T-helper 2 cell treated with Interferon-gamma antibody and Interleukin-4, amounts not matched to agents 100 ng/mL and 5 ng/mL, for 36 hours (primary cell): ENCODE results near the gene TOB2. TPM values are rescaled to one million over a fixed set of nuclear protein-coding genes. Genes with fewer than 3 reads are reported as not detected.

Source experiments
- intact Hi-C: fragments of 100-400 bp; cut with micrococcal nuclease; formaldehyde crosslinking; loops from one replicate; pipeline ENCODE4 v1.15.1; 2023
- total RNA-seq: library from RNA; stranded (reverse); gene quantifications from 2 replicates; pipeline ENCODE4 v1.2.3, GENCODE V29; 2022

Gene TOB2
- 30.8 and 32.7 TPM in 2 replicates for total RNA-seq

DNA sequence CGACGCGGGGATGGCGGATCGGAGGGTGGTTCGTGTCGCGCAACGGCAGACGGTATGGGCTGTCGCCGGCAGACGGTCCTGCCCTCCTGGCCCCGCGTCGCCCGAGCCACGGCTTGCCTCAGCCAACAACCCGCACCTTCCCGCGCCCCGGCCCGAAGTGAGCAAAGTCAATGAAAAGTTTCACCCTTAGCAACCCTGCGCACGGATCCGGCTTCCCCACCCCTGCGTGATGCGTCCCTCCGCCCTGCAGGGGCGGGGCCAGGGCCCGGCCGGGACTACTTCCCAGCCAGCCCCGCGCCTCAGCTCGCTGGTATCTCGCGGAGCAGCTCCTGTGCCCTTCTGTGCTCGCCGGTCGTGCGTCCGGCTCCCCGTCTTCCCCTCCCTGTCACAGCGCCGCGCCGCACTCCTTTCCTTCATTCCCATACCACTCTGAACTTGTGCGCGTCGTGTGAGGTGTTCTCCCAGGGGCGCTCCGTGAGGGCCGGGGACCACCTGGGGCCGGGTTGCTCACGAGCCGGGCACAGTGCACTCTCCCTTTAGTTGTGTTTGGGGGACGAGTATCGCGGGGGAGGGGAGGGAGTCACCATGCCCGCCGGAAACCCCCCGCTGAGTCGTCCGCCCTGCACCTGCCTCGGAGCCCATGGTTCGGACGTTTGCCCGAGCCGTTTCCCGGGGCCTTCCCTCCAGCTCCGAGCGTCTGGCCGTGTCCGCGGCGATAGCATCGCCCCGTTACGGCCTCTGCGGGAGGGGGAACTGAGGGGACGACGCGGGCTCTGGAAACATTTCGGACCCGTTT lies at the start of gene TOB2:
TSS of gene TOB2 (minus strand) at position 163 of the 796 bp plus-strand sequence. CDS start 9,456 bp downstream, outside the sequence.
- intact Hi-C loops, result loop anchor here (10.0 kb wide), 2 partner anchors 592 to 812 kb away; partner anchors contain the start of genes MRTFA, ST13 and XPNPEP3

- intact Hi-C loops, result no loop called here
These were observed 44.9 kb upstream of the TOB2 start for GRCh38 chr22:41491374-41492100.

- intact Hi-C loops, result no loop called here
These were observed 42.2 kb upstream of the TOB2 start for GRCh38 chr22:41488596-41489385.

- intact Hi-C loops, result no loop called here
These were observed 41.5 kb upstream of the TOB2 start for GRCh38 chr22:41488076-41488475.

DNA sequence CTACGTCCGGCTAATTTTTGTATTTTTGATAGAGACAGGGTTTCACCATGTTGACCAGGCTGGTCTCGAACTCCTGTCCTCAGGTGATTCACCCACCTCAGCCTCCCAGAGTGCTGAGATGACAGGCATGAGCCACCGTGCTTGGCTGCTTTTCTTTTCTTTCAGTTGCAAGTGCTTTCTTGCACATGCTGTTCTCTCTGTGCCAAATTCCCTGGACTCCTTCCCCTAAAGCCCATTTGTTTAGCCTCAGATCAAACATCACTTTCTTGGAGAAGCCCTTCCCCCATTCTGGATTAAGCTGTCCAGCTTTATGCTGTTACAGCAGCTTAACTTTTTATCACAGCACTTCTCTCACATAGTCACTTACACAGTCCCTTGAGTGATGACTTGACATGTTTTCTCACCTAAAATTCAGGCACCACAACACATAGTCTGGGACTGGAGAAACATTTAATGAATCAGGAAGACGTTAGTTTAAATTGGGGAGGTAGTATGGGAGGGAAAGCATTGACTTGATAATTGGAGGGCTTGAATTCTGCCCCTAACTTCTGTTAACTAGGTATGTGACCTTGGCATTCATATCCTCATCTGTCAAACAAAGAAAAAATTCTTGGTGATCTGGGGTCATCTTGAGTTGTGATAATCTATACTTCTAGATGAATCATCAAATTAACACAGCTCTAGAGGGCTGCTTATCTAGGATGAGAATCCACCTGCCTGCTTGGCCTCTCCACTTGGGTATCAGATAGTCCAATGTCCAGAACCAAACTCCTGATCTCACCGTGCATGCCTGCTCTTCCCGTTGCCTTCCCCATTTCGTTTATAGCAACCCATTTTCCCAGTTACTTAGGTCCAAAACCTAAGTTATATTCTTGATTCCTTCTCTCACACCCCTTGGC lies 40.7 kb upstream of the TOB2 start:
- intact Hi-C loops, result no loop called here

DNA sequence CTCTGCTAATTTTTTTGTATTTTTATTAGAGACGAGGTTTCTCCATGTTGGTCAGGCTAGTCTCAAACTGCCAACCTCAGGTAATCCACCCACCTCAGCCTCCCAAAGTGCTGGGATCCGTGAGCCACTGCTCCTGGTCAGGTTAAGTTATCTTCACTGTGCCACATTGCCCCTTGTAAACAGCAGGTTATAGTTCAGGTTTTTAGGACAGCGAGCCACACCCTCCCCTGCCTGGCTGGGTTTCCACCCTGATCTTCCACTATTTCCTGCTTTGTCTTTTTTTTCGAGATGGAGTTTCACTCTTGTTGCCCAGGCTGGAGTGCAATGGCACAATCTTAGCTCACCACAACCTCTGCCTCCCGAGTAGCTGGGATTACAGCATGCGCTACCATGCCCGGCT lies 38.4 kb upstream of the TOB2 start:
- intact Hi-C loops, result no loop called here

DNA sequence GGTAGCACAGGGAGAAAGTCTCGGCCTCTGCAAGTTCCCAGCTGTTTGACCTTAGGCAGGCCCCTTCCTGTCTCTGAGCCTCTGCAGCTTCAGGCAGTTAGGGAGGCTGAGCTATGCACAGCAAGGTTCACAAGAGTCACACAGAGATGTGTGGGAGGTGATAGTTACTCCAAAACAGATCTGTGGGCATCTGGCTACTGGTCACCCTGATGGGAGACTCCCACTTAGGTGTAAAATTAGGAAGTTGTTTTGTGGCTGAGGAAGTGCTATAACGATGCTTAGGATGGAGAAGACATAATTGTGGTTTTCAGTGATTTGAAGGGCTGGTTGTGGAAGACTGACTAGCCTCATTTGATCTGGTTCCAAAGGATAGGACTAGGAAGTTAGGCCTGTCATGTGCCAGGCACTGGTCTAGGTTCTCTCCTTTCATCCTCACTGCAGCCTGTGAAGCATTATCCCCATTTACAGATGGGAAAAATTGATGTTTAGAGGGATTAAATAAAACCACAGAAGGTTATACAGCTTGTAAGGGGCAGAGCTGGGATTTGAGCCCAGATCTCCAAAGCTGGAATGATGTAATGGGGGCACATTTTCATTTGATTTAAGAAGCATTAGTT lies 35.8 kb upstream of the TOB2 start:
- intact Hi-C loops, result no loop called here

GRCh38 chr22:41481925-41482318 lies 35.3 kb upstream of the TOB2 start:
- intact Hi-C loops, result no loop called here

DNA sequence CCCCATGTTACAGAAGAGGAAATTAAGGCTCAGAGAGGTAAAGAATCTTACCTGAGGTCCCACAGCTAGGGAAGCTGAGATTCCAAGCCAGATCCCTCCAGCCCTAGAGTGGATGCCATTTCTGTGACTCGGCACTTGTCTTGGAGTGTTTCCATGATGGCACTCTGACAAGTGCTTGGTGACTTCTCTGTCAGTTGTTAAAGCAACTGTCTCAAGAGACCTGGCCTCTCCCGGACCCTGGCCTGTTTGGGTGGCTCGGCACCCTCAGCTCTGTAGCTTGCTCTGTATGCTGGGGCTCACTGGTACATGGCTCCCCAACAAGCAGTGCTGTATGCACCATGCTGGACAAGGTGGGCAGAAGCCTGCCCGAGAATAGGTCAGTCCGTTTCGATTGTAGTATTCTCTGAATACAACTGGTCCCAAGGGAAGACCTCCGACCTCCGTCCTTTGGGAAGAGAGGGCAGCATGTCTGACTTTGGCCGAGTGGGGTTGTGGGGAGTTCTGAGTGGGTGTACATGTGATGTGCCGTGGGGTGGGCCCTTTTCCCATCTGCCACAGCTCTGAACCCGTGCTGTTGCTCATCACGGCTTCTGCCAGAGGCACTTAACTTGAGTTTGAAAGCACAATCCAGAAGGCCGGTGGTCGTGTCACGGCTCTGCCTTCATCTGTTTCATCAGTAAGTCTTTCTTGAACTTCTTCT lies 34.7 kb upstream of the TOB2 start:
- intact Hi-C loops, result no loop called here

DNA sequence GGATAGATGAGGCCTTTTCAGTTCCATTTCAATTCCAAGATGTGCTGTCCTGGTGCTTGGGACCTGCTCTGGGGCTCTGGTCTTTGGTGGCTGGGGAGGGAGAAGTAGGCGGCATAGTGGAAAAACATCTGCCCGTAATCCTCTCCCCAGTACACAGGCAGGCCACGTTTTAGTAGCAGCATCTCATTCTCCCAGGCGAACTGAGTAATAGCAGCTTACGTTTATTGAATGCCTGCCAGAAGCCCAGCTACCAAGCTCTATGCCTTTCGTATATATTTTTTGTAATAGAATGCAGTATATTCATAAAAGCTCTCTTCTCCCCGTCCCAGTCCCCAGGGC lies 33.8 kb upstream of the TOB2 start:
- intact Hi-C loops, result no loop called here

DNA sequence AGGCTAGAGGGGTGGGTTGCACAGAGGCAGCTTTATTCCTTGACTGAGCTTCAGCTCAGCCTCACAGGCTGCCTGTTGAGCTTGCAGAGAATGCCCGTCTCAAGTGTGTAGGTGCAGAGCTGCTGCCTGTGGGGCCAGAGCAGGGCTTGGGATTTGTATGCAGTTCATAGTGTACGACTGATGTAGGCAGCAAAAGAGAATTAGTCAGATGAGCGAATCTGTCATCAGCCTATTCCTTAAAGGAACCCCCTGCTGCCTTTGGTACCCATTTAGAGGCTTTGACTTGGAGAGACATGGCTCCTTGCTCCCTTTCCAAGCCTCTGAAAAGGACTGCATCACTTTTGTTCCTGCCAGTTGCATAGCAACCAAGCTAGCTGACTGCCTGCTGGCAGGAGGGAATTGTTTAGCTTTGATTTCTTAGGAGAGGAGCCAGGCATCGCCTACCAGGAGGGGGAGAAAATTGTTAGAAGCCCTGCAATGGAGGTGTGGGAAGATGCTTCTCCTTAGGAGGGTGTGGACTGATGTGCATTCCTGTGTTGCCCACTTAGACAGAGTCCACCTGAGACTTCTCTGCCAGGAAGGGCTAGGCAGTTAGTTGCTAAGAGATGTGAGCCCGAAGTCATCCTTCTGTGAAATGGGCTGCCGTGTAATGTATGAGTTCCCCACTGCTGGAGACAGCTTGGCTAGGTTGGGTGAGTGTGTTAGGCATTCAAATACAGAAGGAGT lies 33.2 kb upstream of the TOB2 start:
- intact Hi-C loops, result no loop called here

DNA sequence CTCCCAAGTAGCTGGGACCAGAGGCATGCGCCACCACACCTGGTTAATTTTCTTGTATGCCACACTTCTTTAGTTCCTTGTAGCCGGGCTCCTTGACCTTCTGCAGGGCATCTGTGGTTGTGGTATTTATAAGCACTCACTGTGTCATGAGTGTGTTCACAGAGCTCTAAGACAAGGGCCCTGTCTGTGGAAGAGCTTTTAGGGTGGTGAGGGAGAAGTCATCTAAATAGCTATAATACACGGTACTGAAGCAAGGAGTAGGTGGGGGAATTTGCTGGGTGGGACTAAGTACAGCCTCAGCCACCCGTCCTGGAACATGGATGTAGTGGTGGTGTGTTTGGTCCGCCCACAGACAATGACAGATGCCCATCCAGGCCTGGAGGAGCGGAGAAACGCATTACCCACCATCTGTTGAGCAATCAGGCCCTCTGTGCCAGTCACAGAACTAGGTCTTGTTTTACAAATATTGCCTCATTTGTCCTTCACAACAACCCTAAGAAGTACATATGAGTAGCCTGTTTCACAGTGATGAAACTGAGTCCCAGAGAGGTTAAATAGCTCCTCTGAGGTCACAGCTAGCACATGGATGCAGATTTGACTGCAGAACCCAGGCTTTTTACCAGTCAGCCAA lies 32.4 kb upstream of the TOB2 start:
- intact Hi-C loops, result no loop called here

DNA sequence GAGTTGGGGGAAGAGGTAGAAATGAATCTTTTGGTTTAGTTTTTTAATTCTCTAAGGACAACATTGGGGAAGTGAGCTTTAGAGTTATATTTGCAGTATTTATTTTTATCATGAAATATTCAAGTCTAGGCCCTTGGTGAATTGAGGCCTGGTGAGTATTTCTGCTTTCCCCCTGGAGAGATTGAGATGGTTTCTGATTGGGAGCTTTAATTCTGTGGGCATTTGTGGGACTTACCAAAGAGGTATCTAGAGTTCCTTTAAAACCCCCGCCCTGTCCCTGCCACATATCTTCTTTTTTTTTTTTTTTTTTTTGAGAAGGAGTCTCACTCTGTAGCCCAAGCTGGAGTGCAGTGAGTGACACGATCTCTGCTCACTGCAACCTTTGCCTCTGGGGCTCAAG lies 31.9 kb upstream of the TOB2 start:
- intact Hi-C loops, result no loop called here

GRCh38 chr22:41474872-41475451 lies 28.4 kb upstream of the TOB2 start:
- intact Hi-C loops, result no loop called here

DNA sequence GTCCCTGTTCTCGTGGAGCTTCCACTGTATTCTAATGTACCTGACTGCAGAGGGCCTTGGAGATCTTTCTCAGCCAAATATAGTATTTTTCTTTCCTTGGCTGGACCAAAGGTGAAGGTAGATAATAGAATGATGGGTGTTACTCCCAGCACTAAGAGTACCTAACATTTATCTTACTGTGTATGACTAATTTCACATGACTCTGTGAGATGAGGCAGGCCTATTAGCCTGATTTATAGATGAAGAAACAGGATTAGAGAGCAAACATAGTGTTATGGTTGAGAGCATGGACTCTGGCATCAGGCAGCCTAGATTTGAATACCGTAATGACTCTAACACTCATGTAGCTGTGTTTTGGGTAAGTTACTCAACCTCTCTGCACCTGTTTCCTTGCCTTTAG lies 25.0 kb upstream of the TOB2 start:
- intact Hi-C loops, result no loop called here

GRCh38 chr22:41470886-41471285 lies 24.3 kb upstream of the TOB2 start:
- intact Hi-C loops, result no loop called here

DNA sequence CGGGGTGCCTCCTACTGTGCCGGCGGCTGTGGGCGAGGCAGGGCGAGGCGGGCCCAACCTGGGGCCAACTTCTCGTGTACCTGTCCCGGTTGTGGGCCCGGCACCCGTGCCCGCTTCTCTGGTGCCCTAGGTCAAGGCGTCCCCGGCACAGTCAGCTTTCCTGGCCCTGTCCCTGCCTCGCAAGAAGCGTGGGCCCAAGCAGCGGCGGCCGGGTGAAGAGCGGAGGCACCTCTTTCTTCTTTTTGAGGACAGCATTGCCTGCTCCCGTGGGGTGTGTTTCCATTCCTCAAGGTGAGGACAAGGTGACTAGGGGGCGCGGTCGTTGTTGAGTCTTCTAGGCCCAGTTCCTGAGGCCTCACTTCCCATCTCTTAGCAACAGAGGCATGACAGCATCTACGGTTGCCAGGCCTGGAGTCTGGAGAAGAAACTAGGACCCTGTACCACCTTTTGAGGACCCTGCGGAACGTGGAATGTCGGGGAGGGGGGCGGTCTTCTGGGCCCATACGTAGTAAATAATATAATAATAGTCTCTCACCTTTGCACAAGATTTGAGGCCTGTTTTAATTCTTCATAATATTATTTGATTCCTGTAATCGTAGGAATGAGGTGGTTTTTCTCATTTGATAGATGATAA lies 22.7 kb upstream of the TOB2 start:
- intact Hi-C loops, result loop anchor here (1.0 to 10.0 kb wide), 7 partner anchors 21 to 475 kb away; partner anchors contain the start of genes CENPM, DESI1, RANGAP1 and TEF
